ENCODE measurements around the gene CYBA. TPM values are rescaled to one million over a fixed set of nuclear protein-coding genes. Genes with fewer than 3 reads are reported as not detected.

The CYBA gene
- total RNA-seq, 2 experiments from 2014 or later = 486 to 586 TPM

GRCh38 chr16:88645941-88646340 is 4.9 kb downstream of the CYBA start:
- Mint-ChIP-seq H3K4me3 (no peak overlapping the region), H3K27ac (no peak overlapping the region), H3K36me3 (ENCODE audit: low read depth) (peaks cover 29% of the 10 kb centered on the region), H3K9me3 (no peaks in the 10 kb centered on the region), H3K4me1 (peaks cover 19% of the 10 kb centered on the region), H3K27me3 (peaks cover 5% of the 10 kb centered on the region)
- POLR2A ChIA-PET = no interaction called here
- CTCF ChIA-PET = no interaction called here
- DNase-seq = no peak

- Mint-ChIP-seq H3K27me3 (peaks cover 7% of the 10 kb centered on the region), H3K4me1 (peaks cover 19% of the 10 kb centered on the region), H3K36me3 (ENCODE audit: low read depth) (peaks cover 29% of the 10 kb centered on the region), H3K27ac (no peak overlapping the region), H3K9me3 (no peaks in the 10 kb centered on the region), H3K4me3 (no peak overlapping the region)
- no peak for DNase-seq
- POLR2A ChIA-PET = no interaction called here
- CTCF ChIA-PET = no interaction called here
Measured at GRCh38 chr16:88645455-88645854, 5.4 kb downstream of the CYBA start.

- no peak overlapping the region for H3K27ac Mint-ChIP-seq
- no peaks in the 10 kb centered on the region for H3K9me3 Mint-ChIP-seq
- no peak for DNase-seq
- no peak overlapping the region for H3K4me3 Mint-ChIP-seq
- CTCF ChIA-PET = no interaction called here
- H3K27me3 Mint-ChIP-seq = peaks cover 21% of the 10 kb centered on the region
- POLR2A ChIA-PET = no interaction called here
- H3K4me1 Mint-ChIP-seq = peaks cover 10% of the 10 kb centered on the region
- H3K36me3 Mint-ChIP-seq (ENCODE audit: low read depth) = peaks cover 23% of the 10 kb centered on the region
Measured at GRCh38 chr16:88643644-88643932, 7.3 kb downstream of the CYBA start.

- ChIA-PET POLR2A (no interaction called here), CTCF (interaction anchor here (1.1 kb wide), 1 partner anchor 14 kb away, joined by 3 read pairs; no protein-coding TSS in a partner anchor)
- peaks cover 21% of the 10 kb centered on the region for H3K27me3 Mint-ChIP-seq
- H3K27ac Mint-ChIP-seq = no peak overlapping the region
- no peak overlapping the region for H3K4me3 Mint-ChIP-seq
- H3K4me1 Mint-ChIP-seq = peaks cover 15% of the 10 kb centered on the region
- peaks cover 23% of the 10 kb centered on the region for H3K36me3 Mint-ChIP-seq (ENCODE audit: low read depth)
- no peaks in the 10 kb centered on the region for H3K9me3 Mint-ChIP-seq
- no peak for DNase-seq
Measured at GRCh38 chr16:88642881-88643643, 7.8 kb downstream of the CYBA start.

- peaks cover 29% of the 10 kb centered on the region for H3K4me1 Mint-ChIP-seq
- ChIA-PET CTCF (no interaction called here), POLR2A (no interaction called here)
- DNase-seq = no peak
- H3K27ac Mint-ChIP-seq = no peak overlapping the region
- peaks cover 20% of the 10 kb centered on the region for H3K36me3 Mint-ChIP-seq (ENCODE audit: low read depth)
- no peak overlapping the region for H3K4me3 Mint-ChIP-seq
- peaks cover 29% of the 10 kb centered on the region for H3K27me3 Mint-ChIP-seq
- H3K9me3 Mint-ChIP-seq = no peaks in the 10 kb centered on the region
Measured at GRCh38 chr16:88640498-88641247, 10.2 kb downstream of the CYBA start.

- POLR2A ChIA-PET = no interaction called here
- no peak for DNase-seq
- CTCF ChIA-PET = no interaction called here
- Mint-ChIP-seq H3K9me3 (no peaks in the 10 kb centered on the region), H3K4me3 (no peak overlapping the region), H3K4me1 (peaks cover 29% of the 10 kb centered on the region), H3K36me3 (ENCODE audit: low read depth) (peaks cover 17% of the 10 kb centered on the region), H3K27ac (peak overlapping the region; percentile 9), H3K27me3 (peaks cover 29% of the 10 kb centered on the region)
Measured at GRCh38 chr16:88640039-88640495, 10.8 kb downstream of the CYBA start.

GRCh38 chr16:88639231-88640038 is 11.4 kb downstream of the CYBA start:
- H3K4me3 Mint-ChIP-seq = no peak overlapping the region
- H3K27me3 Mint-ChIP-seq = peaks cover 29% of the 10 kb centered on the region
- H3K36me3 Mint-ChIP-seq (ENCODE audit: low read depth) = peaks cover 13% of the 10 kb centered on the region
- POLR2A ChIA-PET = interaction anchor here (0.5 kb wide), 1 partner anchor 553 kb away, joined by 3 read pairs; no protein-coding TSS in a partner anchor
- no peak for DNase-seq
- H3K4me1 Mint-ChIP-seq = peaks cover 28% of the 10 kb centered on the region
- H3K9me3 Mint-ChIP-seq = no peaks in the 10 kb centered on the region
- H3K27ac Mint-ChIP-seq = no peak overlapping the region
- CTCF ChIA-PET = interaction anchor here (0.7 to 1.0 kb wide), 2 partner anchors 8 to 13 kb away, joined by 3 read pairs; no protein-coding TSS in a partner anchor

GRCh38 chr16:88638323-88639230 is 12.3 kb downstream of the CYBA start, which contains the start of gene IL17C:
Gene IL17C (plus strand): TSS chr16:88638572. CDS start chr16:88638642, 70 bp downstream.
- Mint-ChIP-seq H3K27me3 (peaks cover 29% of the 10 kb centered on the region), H3K27ac (peak within 1 kb of the TSS; percentile 38), H3K9me3 (no peaks in the 10 kb centered on the region), H3K4me1 (peaks cover 28% of the 10 kb centered on the region), H3K4me3 (no peak within 1 kb of the TSS), H3K36me3 (ENCODE audit: low read depth) (peaks cover 10% of the 10 kb centered on the region)
- POLR2A ChIA-PET = no interaction called here
- DNase-seq = no peak
- CTCF ChIA-PET = interaction anchor here (0.7 to 1.0 kb wide), 3 partner anchors 9 to 13 kb away, joined by 3 read pairs; no protein-coding TSS in a partner anchor

GRCh38 chr16:88636488-88637265 is 14.2 kb downstream of the CYBA start:
- Mint-ChIP-seq H3K4me1 (peaks cover 37% of the 10 kb centered on the region), H3K36me3 (ENCODE audit: low read depth) (peaks cover 5% of the 10 kb centered on the region), H3K27ac (peak overlapping the region; percentile 54), H3K27me3 (peaks cover 29% of the 10 kb centered on the region), H3K9me3 (no peaks in the 10 kb centered on the region), H3K4me3 (no peak overlapping the region)
- CTCF ChIA-PET = interaction anchor here (1.1 to 1.8 kb wide), 3 partner anchors 24 to 101 kb away, joined by 3 to 9 read pairs (median 3); no protein-coding TSS in a partner anchor
- POLR2A ChIA-PET = no interaction called here
- no peak for DNase-seq

GRCh38 chr16:88635671-88636319 is 15.1 kb downstream of the CYBA start:
- DNase-seq = no peak
- ChIA-PET CTCF (interaction anchor here (1.3 kb wide), 1 partner anchor 40 kb away, joined by 3 read pairs; no protein-coding TSS in a partner anchor), POLR2A (no interaction called here)
- Mint-ChIP-seq H3K27me3 (peaks cover 25% of the 10 kb centered on the region), H3K9me3 (no peaks in the 10 kb centered on the region), H3K4me3 (no peak overlapping the region), H3K36me3 (ENCODE audit: low read depth) (peaks cover 9% of the 10 kb centered on the region), H3K27ac (no peak overlapping the region), H3K4me1 (peaks cover 37% of the 10 kb centered on the region)

GRCh38 chr16:88634994-88635670 is 15.7 kb downstream of the CYBA start:
- H3K27ac Mint-ChIP-seq = peak overlapping the region; percentile 60
- H3K27me3 Mint-ChIP-seq = peaks cover 19% of the 10 kb centered on the region
- POLR2A ChIA-PET = no interaction called here
- CTCF ChIA-PET = no interaction called here
- no peak for DNase-seq
- H3K4me3 Mint-ChIP-seq = peak overlapping the region; percentile 59
- H3K4me1 Mint-ChIP-seq = peaks cover 37% of the 10 kb centered on the region
- peaks cover 9% of the 10 kb centered on the region for H3K36me3 Mint-ChIP-seq (ENCODE audit: low read depth)
- H3K9me3 Mint-ChIP-seq = no peaks in the 10 kb centered on the region
